Skin of body (tissue), 2 donors: ENCODE results near the gene SLC17A4. TPM values are rescaled to one million over a fixed set of nuclear protein-coding genes. Genes with fewer than 3 reads are reported as not detected.

ENCODE experiments used
- DNase-seq: peaks from one replicate; lab custom pipeline; 2025; lab: John Stamatoyannopoulos, UW
- total RNA-seq: library from RNA; depleted of rRNA; stranded (reverse); fragments of >200 nt; gene quantifications from one replicate; pipeline ENCODE4 v1.2.3, GENCODE V29; 2014

Gene SLC17A4
- total RNA-seq, 1 donor from 2014 or later: not detected

DNA sequence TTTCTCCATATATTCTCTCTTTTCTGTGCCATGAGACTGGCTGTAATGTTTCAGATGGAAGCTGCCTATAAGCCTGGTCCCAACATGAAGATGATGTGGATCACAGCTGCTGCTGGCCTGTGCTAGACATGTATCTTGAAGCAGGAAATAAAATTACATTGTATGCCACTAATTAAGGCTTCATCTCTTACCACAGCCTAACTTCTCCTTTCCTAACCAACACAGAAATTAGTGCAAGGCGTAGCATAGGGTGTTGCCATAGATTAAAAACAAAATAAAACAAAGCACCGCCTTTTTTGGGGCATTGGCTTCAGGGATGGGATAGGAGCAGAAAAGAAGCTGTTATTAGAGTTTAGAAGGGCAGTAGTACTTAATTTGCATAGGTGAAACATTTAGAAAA, 4.7 kb upstream of the SLC17A4 start:
- DNase-seq: no peak

DNA sequence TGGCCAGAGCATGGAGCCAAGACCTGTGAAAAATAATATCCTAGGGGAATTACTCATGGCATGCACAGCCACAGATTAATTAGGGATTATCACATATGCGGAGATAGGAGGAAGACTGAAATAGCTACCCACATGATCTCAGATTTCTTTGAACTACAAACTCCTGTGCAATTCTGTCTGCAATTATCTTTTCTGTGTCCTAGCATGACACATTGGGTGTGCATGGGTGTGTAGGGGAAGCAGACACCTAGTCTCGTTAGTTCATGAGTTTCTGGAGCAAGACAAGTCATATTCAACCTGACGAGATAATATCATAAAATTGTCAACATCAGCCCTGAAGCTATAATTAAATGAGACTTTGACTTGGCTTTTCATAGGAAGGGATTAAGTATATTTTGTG, 3.6 kb upstream of the SLC17A4 start:
- no peak for DNase-seq

DNA sequence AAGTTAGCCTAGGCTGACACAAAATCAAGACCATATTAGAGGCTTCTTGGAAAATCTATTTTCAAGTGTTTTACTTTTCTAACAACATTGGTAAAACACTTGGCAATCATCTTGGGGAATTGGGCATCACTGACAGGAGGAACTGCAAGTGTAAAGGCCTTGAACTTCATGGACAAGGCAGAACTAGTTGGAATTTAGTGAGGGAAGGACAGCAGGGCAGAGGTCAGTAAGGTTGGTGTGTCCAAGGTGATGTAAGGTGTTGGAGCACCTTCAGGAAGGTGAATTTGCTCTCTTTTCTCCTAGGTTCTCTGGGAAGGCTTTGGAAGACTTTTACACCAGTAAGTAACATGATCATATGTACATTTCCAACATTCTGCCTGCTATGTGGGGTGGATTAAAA, 1.5 kb upstream of the SLC17A4 start:
- DNase-seq: no peak

DNA sequence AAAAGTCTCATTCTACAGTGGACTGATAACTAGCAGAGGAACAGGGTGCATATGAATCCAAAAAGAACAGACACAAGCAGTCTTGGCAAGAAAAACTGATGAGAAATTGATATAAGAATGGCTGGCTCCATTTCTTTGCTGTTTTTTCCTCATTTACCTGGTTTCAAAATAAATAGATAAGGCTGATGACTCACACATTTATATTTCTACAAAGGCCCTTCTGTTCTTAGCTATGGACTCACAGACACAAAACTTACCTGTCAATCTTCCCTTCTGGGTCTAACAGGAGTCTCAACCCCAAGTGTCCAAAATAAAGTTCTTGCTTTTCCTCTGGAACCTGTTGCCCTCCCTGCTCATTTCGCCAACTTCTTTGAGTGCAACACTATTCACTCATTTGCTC, 941 bp downstream of the SLC17A4 start:
- DNase-seq: no peak

- no peak for DNase-seq
Measured at GRCh38 chr6:25756382-25757363, 2.1 kb downstream of the SLC17A4 start.

DNA sequence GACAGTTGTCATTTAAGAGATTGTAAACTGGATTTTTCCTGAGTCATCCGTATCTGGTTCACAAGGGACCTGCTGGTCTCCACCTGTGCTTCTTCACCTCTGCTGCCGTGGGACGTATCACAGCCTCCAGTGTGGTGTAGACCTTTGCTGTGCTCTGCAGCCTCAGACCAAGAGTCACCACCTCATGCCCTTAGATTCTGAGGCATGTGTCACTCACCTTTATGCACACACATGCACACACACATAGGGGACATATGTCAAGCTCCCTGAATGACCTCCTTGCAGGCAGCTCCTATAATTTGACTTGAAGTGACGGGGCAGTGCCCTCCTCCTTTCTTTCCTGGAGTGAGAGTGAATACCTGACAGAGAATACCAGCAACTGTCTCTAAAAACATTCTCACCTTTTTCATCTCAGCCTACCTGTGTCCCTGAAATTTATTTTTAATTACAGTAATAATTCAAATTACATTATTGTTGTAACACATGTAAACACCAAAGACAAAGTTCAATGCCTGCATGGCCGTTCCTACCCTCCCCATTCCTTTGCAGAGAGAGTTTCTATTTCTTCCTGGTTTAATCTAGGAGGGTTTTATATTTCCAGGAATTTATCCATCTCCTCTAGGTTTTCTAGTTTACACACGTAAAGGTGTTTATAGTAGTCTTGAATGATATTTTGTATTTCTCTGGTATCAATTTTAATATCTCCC, 3.5 kb downstream of the SLC17A4 start:
- DNase-seq: no peak

DNA sequence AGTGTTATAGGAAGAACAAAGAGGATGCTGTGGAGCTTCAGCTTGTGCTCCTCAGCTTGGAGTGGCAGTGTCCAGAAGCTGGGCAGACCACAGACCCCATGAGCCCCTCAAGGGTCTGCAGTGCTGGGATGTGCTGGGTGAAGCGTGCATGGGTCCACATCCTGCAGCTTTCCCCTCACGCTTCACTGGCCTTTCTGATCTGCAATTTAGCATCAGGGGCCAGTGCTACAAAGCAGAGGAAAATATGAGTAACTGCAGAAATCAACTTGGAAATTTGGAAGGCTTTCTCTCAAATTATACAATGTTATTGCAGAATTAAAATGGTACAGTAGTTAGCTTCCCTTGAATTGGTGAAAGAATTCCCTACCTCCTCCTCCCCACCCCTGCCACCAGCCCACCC, 10.1 kb downstream of the SLC17A4 start:
- DNase-seq: no peak

DNA sequence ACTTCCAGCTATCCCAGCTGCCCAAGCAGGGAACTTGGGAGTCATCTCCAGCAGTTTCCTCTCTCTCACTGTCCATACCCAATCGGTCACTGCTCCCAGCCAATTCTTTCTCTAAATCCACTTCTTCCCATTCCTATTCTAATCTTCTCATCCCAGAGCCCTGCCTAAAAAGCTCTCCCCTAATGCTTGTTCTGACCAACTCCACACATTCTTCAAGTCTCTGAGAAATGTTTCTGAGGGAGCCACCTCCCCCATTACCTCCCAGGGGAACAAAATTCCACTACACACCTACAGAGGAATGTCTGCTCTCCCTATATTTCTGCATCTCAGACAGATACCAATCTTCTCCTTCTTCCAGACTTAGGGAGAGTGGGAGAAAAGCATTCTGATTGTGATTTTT, 14.0 kb downstream of the SLC17A4 start:
- DNase-seq: no peak

- no peak for DNase-seq
Measured at GRCh38 chr6:25769983-25770382, 15.4 kb downstream of the SLC17A4 start.

DNA sequence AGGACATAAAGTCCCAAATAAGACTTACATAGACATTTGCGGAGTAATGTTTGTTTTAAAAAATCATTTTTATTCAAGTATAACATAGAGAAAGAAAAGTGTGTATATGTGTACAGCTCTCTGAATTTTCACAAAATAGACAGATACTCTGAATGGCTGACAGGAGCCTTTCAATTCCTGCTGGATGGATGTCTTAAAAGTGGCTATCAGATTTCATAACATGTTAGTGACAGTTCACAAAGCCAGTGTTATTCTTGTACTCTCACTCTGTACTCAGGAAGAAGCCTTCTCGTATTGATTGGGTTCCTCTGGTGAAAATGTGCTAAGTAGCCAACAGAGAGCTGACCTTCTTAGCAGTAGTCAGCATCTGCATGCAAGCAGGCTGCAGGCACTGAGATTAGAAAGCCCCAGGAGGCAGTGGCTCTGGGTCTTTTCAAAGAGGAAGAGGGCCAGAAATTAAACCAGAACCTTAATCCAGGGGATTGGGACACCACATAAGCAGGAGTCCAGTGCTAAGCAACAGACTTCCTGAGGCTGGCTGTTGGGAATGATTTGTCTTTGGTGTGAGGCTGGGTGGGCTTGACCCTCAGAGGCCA, 19.7 kb downstream of the SLC17A4 start:
- no peak for DNase-seq

DNA sequence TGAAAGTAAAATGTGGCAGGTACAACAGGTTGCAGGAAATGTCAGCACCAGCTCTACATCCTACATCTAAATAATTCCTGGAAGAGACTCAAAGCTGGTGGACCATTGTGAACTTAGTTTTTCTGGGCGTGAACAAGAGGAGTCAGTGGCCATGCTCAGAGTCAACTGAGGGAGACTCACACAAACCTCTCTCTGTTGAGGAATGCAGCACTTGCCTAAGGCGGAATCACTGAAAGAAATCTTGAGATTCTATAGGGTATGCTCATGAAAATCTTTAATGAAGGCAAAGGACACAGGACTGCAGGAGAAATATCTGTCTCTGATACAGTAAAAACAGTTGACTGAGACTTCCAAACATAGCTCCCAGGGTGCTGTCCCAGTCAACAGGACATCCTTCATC, 22.5 kb downstream of the SLC17A4 start:
- DNase-seq: no peak

GRCh38 chr6:25777856-25778649, 23.5 kb downstream of the SLC17A4 start:
- no peak for DNase-seq

DNA sequence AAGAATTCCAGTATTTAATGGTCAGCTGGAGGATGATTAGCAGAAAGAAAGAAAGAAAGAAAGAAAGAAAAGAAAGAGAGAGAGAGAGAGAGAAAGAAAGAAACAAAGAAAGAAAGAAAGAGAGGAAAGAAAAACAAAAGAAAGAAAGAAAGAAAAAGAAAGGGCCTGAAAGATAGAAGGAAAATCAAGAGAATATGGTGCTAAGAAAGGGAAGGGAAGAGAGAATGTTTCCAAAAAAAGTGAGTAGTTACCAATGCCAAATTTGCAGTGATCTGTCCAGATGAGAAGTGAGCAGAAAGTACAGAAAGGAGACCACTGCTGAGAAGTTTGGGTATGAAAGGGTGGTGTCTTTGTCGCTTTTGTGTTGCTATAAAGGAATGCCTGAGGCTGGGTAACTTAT, 26.6 kb downstream of the SLC17A4 start:
- no peak for DNase-seq

DNA sequence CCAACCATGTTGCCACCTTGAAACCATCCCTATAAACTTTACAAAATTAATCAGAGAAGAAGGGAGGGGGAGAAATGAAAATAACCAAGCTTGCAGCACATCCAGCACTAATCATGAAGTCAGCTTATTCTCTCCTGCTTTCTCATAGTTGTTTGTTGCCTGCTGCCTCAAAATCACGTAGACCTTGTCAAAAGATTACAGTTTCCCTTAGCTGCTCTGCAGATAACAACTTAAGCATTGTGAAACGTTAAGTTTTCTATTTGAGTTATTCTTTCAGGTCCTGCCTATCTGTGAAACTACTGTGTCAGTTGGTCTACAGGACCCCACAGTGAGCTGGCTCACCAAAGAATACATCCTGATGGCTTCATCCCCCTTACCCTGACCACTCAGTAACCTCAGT, 32.9 kb downstream of the SLC17A4 start:
- DNase-seq: no peak

DNA sequence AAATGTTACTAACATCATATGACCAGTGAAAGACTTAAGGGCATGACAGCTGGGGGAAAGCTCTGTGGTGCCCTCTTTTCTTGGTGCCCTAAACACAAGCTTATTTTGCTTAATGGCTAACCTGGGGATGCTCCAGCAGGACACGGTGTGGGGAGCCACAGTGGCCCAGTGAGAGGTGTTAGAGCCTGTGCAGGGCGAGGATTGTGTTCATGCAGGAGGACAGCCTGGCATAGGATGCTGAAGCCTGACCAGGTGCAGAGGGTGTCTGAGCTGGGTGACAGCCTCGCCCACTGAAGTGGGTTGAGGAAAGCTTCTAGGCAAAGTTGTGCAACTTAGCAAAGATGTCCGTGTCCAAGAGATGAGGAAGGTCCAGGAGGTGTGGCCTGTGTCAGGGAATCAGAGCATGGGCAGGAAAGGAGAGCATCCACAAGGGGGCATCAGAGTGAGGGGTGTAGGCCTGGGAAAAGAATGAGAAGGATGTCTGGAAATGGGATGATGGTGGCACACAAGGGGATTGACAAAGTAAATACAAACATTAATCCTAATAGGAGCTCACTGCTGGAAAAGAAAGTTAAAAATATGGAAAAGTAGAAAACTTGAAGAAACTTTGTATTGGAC, 33.9 kb downstream of the SLC17A4 start:
- DNase-seq: no peak

DNA sequence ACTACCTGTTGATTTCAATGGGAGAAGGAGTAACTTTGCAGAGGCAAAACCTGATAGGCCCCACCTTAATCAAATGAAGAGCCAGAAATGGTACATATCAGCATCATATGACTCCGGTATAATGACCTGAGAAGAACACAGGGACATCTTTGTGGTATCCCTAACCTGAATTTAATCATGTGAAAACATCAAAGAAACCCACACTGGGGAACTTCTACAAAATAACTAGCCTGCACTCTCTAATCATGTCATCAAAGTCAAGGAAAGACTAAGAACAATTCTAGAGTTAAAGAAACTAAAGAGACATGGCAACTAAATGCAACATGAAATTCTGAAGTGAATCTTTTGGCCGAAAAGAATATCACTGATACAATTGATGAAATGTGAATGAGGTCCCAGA, 34.9 kb downstream of the SLC17A4 start:
- no peak for DNase-seq

- DNase-seq: no peak
Measured at GRCh38 chr6:25792016-25792415, 37.5 kb downstream of the SLC17A4 start.

DNA sequence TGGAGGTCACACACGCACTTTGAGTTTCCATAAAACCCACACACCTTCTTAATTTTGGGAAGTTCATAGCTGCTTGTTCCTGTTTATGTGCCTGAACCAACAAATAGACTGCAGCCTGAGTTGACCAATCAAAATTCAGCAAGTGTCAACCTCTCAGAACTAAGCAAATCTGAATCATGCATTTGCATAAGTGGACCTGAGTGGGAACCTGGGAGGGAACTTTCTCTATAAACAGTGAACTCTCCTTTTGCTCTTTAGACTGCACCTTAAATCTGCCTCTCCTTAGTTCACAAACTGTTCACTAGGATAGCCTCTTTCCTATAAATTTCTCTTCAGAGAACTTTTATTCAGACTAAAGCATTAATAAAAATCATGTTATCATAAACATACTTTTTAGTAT, 39.4 kb downstream of the SLC17A4 start:
- no peak for DNase-seq

GRCh38 chr6:25794784-25795183, 40.2 kb downstream of the SLC17A4 start:
- DNase-seq: no peak

- DNase-seq: no peak
Measured at GRCh38 chr6:25801436-25801835, 46.9 kb downstream of the SLC17A4 start.

DNA sequence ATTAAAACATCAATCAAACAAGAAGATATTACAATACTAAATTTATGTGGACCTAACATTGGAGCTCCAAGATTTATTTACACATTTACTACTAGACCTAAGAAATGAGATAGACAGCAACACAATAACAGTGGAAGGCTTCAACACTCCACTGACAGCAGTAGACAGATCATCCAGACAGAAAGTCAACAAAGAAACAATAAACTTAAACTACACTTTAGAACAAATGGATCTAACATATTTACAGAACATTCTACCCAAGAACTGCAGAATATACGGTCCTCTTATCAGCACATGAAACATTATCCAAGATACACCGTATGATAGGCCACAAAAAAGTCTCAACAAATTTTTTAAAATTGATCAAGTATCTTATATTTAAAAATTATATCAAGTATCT, 50.3 kb downstream of the SLC17A4 start:
- DNase-seq: no peak
